Right lobe of liver (tissue), 6 donors: Measurements from ENCODE around the gene HOXB1. TPM values are rescaled to one million over a fixed set of nuclear protein-coding genes. Genes with fewer than 3 reads are reported as not detected.

ENCODE experiments used
- ATAC-seq, 4 donors: fragments of 200-7000 bp; cut with Tn5 transposase; one replicate each; pipeline ENCODE4 v1.9.1; 2020; ENCODE audit warnings: mild to moderate bottlenecking in 4 of 4, moderate library complexity in 4 of 4
- DNase-seq, 3 donors: peaks; one replicate each; pipeline ENCODE4 v3.0.0-alpha.2; 2020
- H3K27ac ChIP-seq, 3 donors: fragments of 200-600 bp; one replicate each; pipeline ENCODE4 v1.8.0; 2022
- H3K27me3 ChIP-seq, 2 donors: fragments of 200-600 bp; one replicate each; pipeline ENCODE4 v1.8.0; 2022
- H3K36me3 ChIP-seq, 4 donors: fragments of 200-600 bp; sonication (generic) in 1 of 4; one replicate each; pipeline versions ENCODE4 v1.5.1 to v1.8.0; 2017 to 2022; ENCODE audit warnings: control low read depth in 1 of 4
- H3K4me1 ChIP-seq, 4 donors: fragments of 200-600 bp; sonication (generic) in 1 of 4; one replicate each; pipeline versions ENCODE4 v1.5.1 to v1.8.0; 2017 to 2022; ENCODE audit warnings: control low read depth in 1 of 4
- H3K4me3 ChIP-seq, 3 donors: fragments of 200-600 bp; one replicate each; pipeline ENCODE4 v1.8.0; 2022
- H3K9me3 ChIP-seq, 4 donors: fragments of 200-600 bp; sonication (generic) in 1 of 4; one replicate each; pipeline versions ENCODE4 v1.5.1 to v1.8.0; 2017 to 2022; ENCODE audit warnings: control low read depth in 1 of 4
- CTCF ChIP-seq, 4 donors: fragments of 200-600 bp in 3 of 4; fragments of 450-650 bp in 1 of 4; IDR thresholded peaks; one replicate each; pipeline versions ENCODE4 v1.5.1 to v1.8.0; 2016 to 2022; ENCODE audit warnings: antibody characterized with exemption in 4 of 4, mild to moderate bottlenecking in 2 of 4
- POLR2A ChIP-seq: fragments of 450-650 bp; IDR thresholded peaks from one replicate; pipeline ENCODE4 v1.6.1; 2017; ENCODE audit warnings: antibody characterized with exemption, mild to moderate bottlenecking
- WGBS: methylation state at CpG from one replicate; pipeline ENCODE4 v1.1.6; 2018; ENCODE audit warnings: low coverage, low lambda C conversion rate; ENCODE audit not compliant: insufficient coverage; ENCODE audit errors: missing lambda C conversion rate; 5-methylcytosine and 5-hydroxymethylcytosine counted together
- intact Hi-C, 2 donors: fragments of 100-400 bp; cut with DNase I; formaldehyde crosslinking; loops; one replicate each; pipeline versions ENCODE4 v1.11.2 to v1.14.1; 2022
- total RNA-seq, 6 experiments: library from RNA; depleted of rRNA in 2 of 6; stranded (reverse); fragments of >200 nt in 2 of 6; fragmentation: NEBNext Ultra II Directional in 3 of 6; extraction: Animal tissue kit (Norgen Biotek cat#: 25700) in 3 of 6; gene quantifications; one replicate each; pipeline versions ENCODE4 v1.1.0 to v1.2.4, GENCODE V29; 2016 to 2023
- donor health status: DM: no; HTN: yes; CAD: no.
- donor health status: DM: no; HTN: no; CAD: no.
- donor health status: DM: no; HTN: no; CAD: no.
- donor health status: DM: no; HTN: yes; CAD: no.
- donor health status: DM: no; HTN: yes; CAD: no.

Gene HOXB1
- total RNA-seq, 6 experiments from 2014 or later: not detected

GRCh38 chr17:48490451-48490892 is 40.3 kb downstream of the HOXB1 start:
- Histone ChIP-seq H3K4me3 (no peak overlapping the region), H3K9me3 (no peaks in the 10 kb centered on the region), H3K27me3 (peaks cover 0 to 15% of the 10 kb centered on the region in 2 donors), H3K27ac (no peak overlapping the region), H3K4me1 (peaks cover 0 to 9% (median 4%) of the 10 kb centered on the region in 4 donors), H3K36me3 (no peaks in the 10 kb centered on the region)
- 52% methylated on average over 2 of the region's 2 CpGs for WGBS
- DNase-seq: no peak
- no peak for TF ChIP-seq CTCF (IDR thresholded peaks at IDR 0.05)
- TF ChIP-seq POLR2A: no peak
- ATAC-seq: peak; percentile 15 to 32 (median 20)
- intact Hi-C loops: no loop called here

GRCh38 chr17:48489781-48490180 is 41.0 kb downstream of the HOXB1 start:
- no peaks in the 10 kb centered on the region for H3K36me3 ChIP-seq
- H3K27ac ChIP-seq: no peak overlapping the region
- WGBS: 53% methylated on average over 11 of the region's 13 CpGs
- peaks cover 0 to 9% (median 4%) of the 10 kb centered on the region in 4 donors for H3K4me1 ChIP-seq
- no peaks in the 10 kb centered on the region for H3K9me3 ChIP-seq
- intact Hi-C loops: no loop called here
- TF ChIP-seq POLR2A (no peak), CTCF (IDR thresholded peaks at IDR 0.05) (no peak)
- ATAC-seq (no peak), DNase-seq (no peak)
- peaks cover 0 to 15% of the 10 kb centered on the region in 2 donors for H3K27me3 ChIP-seq
- H3K4me3 ChIP-seq: no peak overlapping the region

GRCh38 chr17:48488548-48489106 is 42.2 kb downstream of the HOXB1 start:
- DNase-seq (no peak), ATAC-seq (no peak)
- no peak overlapping the region for H3K27ac ChIP-seq
- H3K4me1 ChIP-seq: peaks cover 0 to 9% (median 4%) of the 10 kb centered on the region in 4 donors
- no peaks in the 10 kb centered on the region for H3K9me3 ChIP-seq
- TF ChIP-seq CTCF (IDR thresholded peaks at IDR 0.05) (no peak), POLR2A (no peak)
- intact Hi-C loops: no loop called here
- no peak overlapping the region for H3K4me3 ChIP-seq
- no peaks in the 10 kb centered on the region for H3K36me3 ChIP-seq
- H3K27me3 ChIP-seq: peaks cover 0 to 15% of the 10 kb centered on the region in 2 donors
- 26% methylated on average over 3 of the region's 3 CpGs for WGBS

- WGBS: 50% methylated on average over 1 of the region's 2 CpGs
- H3K9me3 ChIP-seq: no peaks in the 10 kb centered on the region
- intact Hi-C loops: no loop called here
- H3K27ac ChIP-seq: no peak overlapping the region
- peaks cover 0 to 6% of the 10 kb centered on the region in 2 donors for H3K27me3 ChIP-seq
- no peak for ATAC-seq
- no peaks in the 10 kb centered on the region for H3K36me3 ChIP-seq
- TF ChIP-seq POLR2A (no peak), CTCF (IDR thresholded peaks at IDR 0.05) (no peak)
- H3K4me1 ChIP-seq: peaks cover 0 to under 1% (median 0%) of the 10 kb centered on the region in 4 donors
- H3K4me3 ChIP-seq: no peak overlapping the region
- no peak for DNase-seq
These were observed 43.6 kb downstream of the HOXB1 start for GRCh38 chr17:48487221-48487620.
